Calu3 (cell line): ENCODE measurements around the gene SNCAIP. TPM values are rescaled to one million over a fixed set of nuclear protein-coding genes. Genes with fewer than 3 reads are reported as not detected.
A peak's percentile ranks its signal among the peaks of the same experiment; 100 is the strongest.

Experiments
- BruUV-seq: library from RNA; stranded (reverse); fragments of 400-500 nt; replicated peaks from 2 replicates; lab custom pipeline; 2021; lab: Mats Ljungman, UMichigan
- CTCF ChIA-PET: fragments of 300-600 bp; sonication (Branson Sonifier 250); formaldehyde crosslinking; loops from one replicate; lab custom pipeline; 2022; ENCODE audit warnings: antibody characterized with exemption; lab: Charles Lee
- DNase-seq: peaks from one replicate; pipeline ENCODE4 v3.0.0; 2022
- H3K27ac Mint-ChIP-seq: one replicate; pipeline ENCODE4 v1.8.0; 2022; ENCODE audit warnings: mixed read lengths; ENCODE audit not compliant: unreplicated experiment
- H3K27me3 Mint-ChIP-seq: one replicate; pipeline ENCODE4 v1.8.0; 2022; ENCODE audit warnings: mixed read lengths; ENCODE audit not compliant: unreplicated experiment
- H3K36me3 Mint-ChIP-seq: one replicate; pipeline ENCODE4 v1.8.0; 2022; ENCODE audit warnings: mild to moderate bottlenecking, moderate library complexity, mixed read lengths; ENCODE audit not compliant: insufficient read depth, unreplicated experiment
- H3K4me1 Mint-ChIP-seq: one replicate; pipeline ENCODE4 v1.8.0; 2022; ENCODE audit warnings: mild to moderate bottlenecking, low read depth, mixed read lengths; ENCODE audit not compliant: unreplicated experiment
- H3K4me3 Mint-ChIP-seq: one replicate; pipeline ENCODE4 v1.8.0; 2022; ENCODE audit warnings: mild to moderate bottlenecking, low read depth, moderate library complexity, mixed read lengths; ENCODE audit not compliant: unreplicated experiment
- H3K9me3 Mint-ChIP-seq: one replicate; pipeline ENCODE4 v1.8.0; 2022; ENCODE audit warnings: low read depth, mixed read lengths; ENCODE audit not compliant: unreplicated experiment
- intact Hi-C: fragments of 100-400 bp; cut with micrococcal nuclease; formaldehyde crosslinking; loops from one replicate; pipeline ENCODE4 v1.10.0; 2022; ENCODE audit not compliant: unreplicated experiment
- total RNA-seq: library from RNA; stranded (reverse); gene quantifications from 2 replicates; pipeline ENCODE4 v1.2.3, GENCODE V29; 2022
- TF ChIP-seq, protein P1 (sequence below): fragments of 200-600 bp; IDR thresholded peaks from one replicate; pipeline ENCODE4 v1.8.0; 2022; ENCODE audit warnings: antibody characterized with exemption; ENCODE audit not compliant: unreplicated experiment

Gene SNCAIP
- total RNA-seq, 1 experiment from 2014 or later: not detected

DNA sequence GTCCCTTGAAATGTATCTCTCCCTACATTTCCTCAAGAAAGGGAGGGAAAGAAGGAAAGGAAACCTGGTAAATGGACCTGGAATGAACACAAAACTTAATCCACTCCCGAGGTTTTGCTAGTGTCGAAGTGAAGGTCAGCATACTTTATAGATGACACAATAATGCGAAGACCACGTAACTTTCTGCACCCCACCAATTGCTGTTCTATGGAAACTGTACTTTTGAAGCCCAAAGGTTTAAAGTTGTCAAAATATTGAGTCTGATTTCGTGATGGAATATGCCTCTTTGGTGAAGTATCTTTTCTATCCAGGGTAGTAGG, 103.7 kb downstream of the SNCAIP start:
- Mint-ChIP-seq H3K36me3 (peaks cover 5% of the 10 kb centered on the region), H3K27me3 (peaks cover 36% of the 10 kb centered on the region), H3K27ac (no peak overlapping the region), H3K9me3 (no peaks in the 10 kb centered on the region), H3K4me3 (no peak overlapping the region), H3K4me1 (peaks cover 20% of the 10 kb centered on the region)
- BruUV-seq: no TSS peak
- no peak for DNase-seq
- intact Hi-C loops: loop anchor here (1.0 to 5.0 kb wide), 3 partner anchors 77 to 219 kb away; partner anchors contain the start of gene SNCAIP
- TF ChIP-seq, protein P1, sequence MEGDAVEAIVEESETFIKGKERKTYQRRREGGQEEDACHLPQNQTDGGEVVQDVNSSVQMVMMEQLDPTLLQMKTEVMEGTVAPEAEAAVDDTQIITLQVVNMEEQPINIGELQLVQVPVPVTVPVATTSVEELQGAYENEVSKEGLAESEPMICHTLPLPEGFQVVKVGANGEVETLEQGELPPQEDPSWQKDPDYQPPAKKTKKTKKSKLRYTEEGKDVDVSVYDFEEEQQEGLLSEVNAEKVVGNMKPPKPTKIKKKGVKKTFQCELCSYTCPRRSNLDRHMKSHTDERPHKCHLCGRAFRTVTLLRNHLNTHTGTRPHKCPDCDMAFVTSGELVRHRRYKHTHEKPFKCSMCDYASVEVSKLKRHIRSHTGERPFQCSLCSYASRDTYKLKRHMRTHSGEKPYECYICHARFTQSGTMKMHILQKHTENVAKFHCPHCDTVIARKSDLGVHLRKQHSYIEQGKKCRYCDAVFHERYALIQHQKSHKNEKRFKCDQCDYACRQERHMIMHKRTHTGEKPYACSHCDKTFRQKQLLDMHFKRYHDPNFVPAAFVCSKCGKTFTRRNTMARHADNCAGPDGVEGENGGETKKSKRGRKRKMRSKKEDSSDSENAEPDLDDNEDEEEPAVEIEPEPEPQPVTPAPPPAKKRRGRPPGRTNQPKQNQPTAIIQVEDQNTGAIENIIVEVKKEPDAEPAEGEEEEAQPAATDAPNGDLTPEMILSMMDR: no peak
- CTCF ChIA-PET: interaction anchor here (1.0 to 1.2 kb wide), 3 partner anchors 13 to 220 kb away, joined by 3 to 12 read pairs (median 5); no protein-coding TSS in a partner anchor

GRCh38 chr5:122419142-122419894, 107.3 kb downstream of the SNCAIP start:
- Mint-ChIP-seq H3K36me3 (peaks cover 5% of the 10 kb centered on the region), H3K27me3 (peaks cover 10% of the 10 kb centered on the region), H3K4me1 (peaks cover 20% of the 10 kb centered on the region), H3K27ac (no peak overlapping the region), H3K4me3 (no peak overlapping the region), H3K9me3 (no peaks in the 10 kb centered on the region)
- DNase-seq: peak; percentile 31
- intact Hi-C loops: loop anchor here (5.0 kb wide), 2 partner anchors 73 to 107 kb away; partner anchors contain the start of gene SNCAIP
- BruUV-seq: no TSS peak
- CTCF ChIA-PET: interaction anchor here (0.6 to 1.0 kb wide), 2 partner anchors 26 to 212 kb away, joined by 3 to 4 read pairs; no protein-coding TSS in a partner anchor
- TF ChIP-seq, protein P1: no peak

GRCh38 chr5:122420091-122420490, 108.1 kb downstream of the SNCAIP start:
- H3K36me3 Mint-ChIP-seq: peaks cover 5% of the 10 kb centered on the region
- H3K4me1 Mint-ChIP-seq: peaks cover 20% of the 10 kb centered on the region
- no peak overlapping the region for H3K4me3 Mint-ChIP-seq
- no TSS peak for BruUV-seq
- CTCF ChIA-PET: no interaction called here
- H3K27ac Mint-ChIP-seq: no peak overlapping the region
- DNase-seq: no peak
- intact Hi-C loops: no loop called here
- H3K9me3 Mint-ChIP-seq: no peaks in the 10 kb centered on the region
- TF ChIP-seq, protein P1: no peak
- peaks cover 10% of the 10 kb centered on the region for H3K27me3 Mint-ChIP-seq

- H3K4me1 Mint-ChIP-seq: peaks cover 20% of the 10 kb centered on the region
- H3K9me3 Mint-ChIP-seq: no peaks in the 10 kb centered on the region
- H3K27ac Mint-ChIP-seq: no peak overlapping the region
- no peak overlapping the region for H3K4me3 Mint-ChIP-seq
- BruUV-seq: no TSS peak
- peaks cover 5% of the 10 kb centered on the region for H3K36me3 Mint-ChIP-seq
- peaks cover 10% of the 10 kb centered on the region for H3K27me3 Mint-ChIP-seq
- CTCF ChIA-PET: interaction anchor here (0.6 kb wide), 1 partner anchor 102 kb away, joined by 4 read pairs; no protein-coding TSS in a partner anchor
- TF ChIP-seq, protein P1: no peak
- intact Hi-C loops: no loop called here
- DNase-seq: no peak
Observed at GRCh38 chr5:122420537-122421236, 108.7 kb downstream of the SNCAIP start.
